Measurements from ENCODE around the gene IMMP2L. TPM values are rescaled to one million over a fixed set of nuclear protein-coding genes. Genes with fewer than 3 reads are reported as not detected.
"Not testable (repeated sequence)": the region's sequence is repeated elsewhere in the genome, so short reads cannot be mapped to it uniquely, and the experiment has no call there.

Gene IMMP2L
- total RNA-seq, 2 experiments from 2014 or later, result 8.9 to 18.7 TPM

GRCh38 chr7:111508387-111508786 lies 53.9 kb downstream of the IMMP2L start:
- DNase-seq (no peak), ATAC-seq (ENCODE audit: poor library complexity) (no peak)
- no peak for TF ChIP-seq CTCF (IDR thresholded peaks at IDR 0.05)
- H3K9me3 ChIP-seq (ENCODE audit: control insufficient read depth in 1 of 2, insufficient read depth in 1 of 2, low read length in 2 of 2), result peaks cover 0 to 7% of the 10 kb centered on the region in 2 experiments
- no peaks in the 10 kb centered on the region for H3K27me3 ChIP-seq (ENCODE audit: control insufficient read depth in 1 of 2, insufficient read depth in 2 of 2, low read length in 2 of 2)
- H3K4me3 ChIP-seq (ENCODE audit: low read length), result no peak overlapping the region
- POLR2A ChIA-PET, result no interaction called here
- intact Hi-C loops (cut with DNase I, micrococcal nuclease), result no loop called here
- Mint-ChIP-seq H3K27me3 (no peaks in the 10 kb centered on the region), H3K36me3 (ENCODE audit: low read depth) (peaks cover 38% of the 10 kb centered on the region), H3K4me1 (ENCODE audit: low read depth) (peaks cover 8% of the 10 kb centered on the region), H3K27ac (no peak overlapping the region), H3K9me3 (no peaks in the 10 kb centered on the region), H3K4me3 (no peak overlapping the region)
- H3K4me1 ChIP-seq (ENCODE audit: insufficient read depth, low read length), result no peaks in the 10 kb centered on the region
- no peaks in the 10 kb centered on the region for H3K36me3 ChIP-seq (ENCODE audit: insufficient read depth, low read length)
- H3K27ac ChIP-seq (ENCODE audit: low read depth in 1 of 2, low read length in 2 of 2), result no peak overlapping the region
- CTCF ChIA-PET, result interaction anchor here (1.3 kb wide), 1 partner anchor 13 kb away, joined by 4 read pairs; no protein-coding TSS in a partner anchor

GRCh38 chr7:111505422-111505821 lies 56.9 kb downstream of the IMMP2L start:
- intact Hi-C loops (cut with DNase I, micrococcal nuclease); H3K27ac ChIP-seq (ENCODE audit: low read depth in 1 of 2, low read length in 2 of 2); H3K4me1 Mint-ChIP-seq (ENCODE audit: low read depth); DNase-seq; H3K36me3 ChIP-seq (ENCODE audit: insufficient read depth, low read length); H3K27me3 ChIP-seq (ENCODE audit: control insufficient read depth in 1 of 2, insufficient read depth in 2 of 2, low read length in 2 of 2); CTCF ChIA-PET; H3K4me3 Mint-ChIP-seq; ATAC-seq (ENCODE audit: poor library complexity); H3K4me1 ChIP-seq (ENCODE audit: insufficient read depth, low read length); H3K9me3 Mint-ChIP-seq; H3K27me3 Mint-ChIP-seq; POLR2A ChIA-PET; H3K27ac Mint-ChIP-seq; H3K4me3 ChIP-seq (ENCODE audit: low read length); H3K9me3 ChIP-seq (ENCODE audit: control insufficient read depth in 1 of 2, insufficient read depth in 1 of 2, low read length in 2 of 2): not testable (repeated sequence)
- peaks cover 32% of the 10 kb centered on the region for H3K36me3 Mint-ChIP-seq (ENCODE audit: low read depth)

- Mint-ChIP-seq H3K4me1 (ENCODE audit: low read depth) (peaks cover 14% of the 10 kb centered on the region), H3K36me3 (ENCODE audit: low read depth) (peaks cover 29% of the 10 kb centered on the region)
- POLR2A ChIA-PET; ATAC-seq (ENCODE audit: poor library complexity); H3K36me3 ChIP-seq (ENCODE audit: insufficient read depth, low read length); H3K27ac Mint-ChIP-seq; intact Hi-C loops (cut with DNase I, micrococcal nuclease); H3K4me3 Mint-ChIP-seq; DNase-seq; H3K4me1 ChIP-seq (ENCODE audit: insufficient read depth, low read length); H3K9me3 ChIP-seq (ENCODE audit: control insufficient read depth in 1 of 2, insufficient read depth in 1 of 2, low read length in 2 of 2); CTCF ChIA-PET; H3K27me3 ChIP-seq (ENCODE audit: control insufficient read depth in 1 of 2, insufficient read depth in 2 of 2, low read length in 2 of 2); H3K27ac ChIP-seq (ENCODE audit: low read depth in 1 of 2, low read length in 2 of 2); H3K4me3 ChIP-seq (ENCODE audit: low read length); H3K9me3 Mint-ChIP-seq; H3K27me3 Mint-ChIP-seq: not testable (repeated sequence)
Observed at GRCh38 chr7:111501799-111502198, 60.5 kb downstream of the IMMP2L start.

- ATAC-seq (ENCODE audit: poor library complexity) (no peak), DNase-seq (no peak)
- Mint-ChIP-seq H3K27me3 (no peaks in the 10 kb centered on the region), H3K36me3 (ENCODE audit: low read depth) (peaks cover 29% of the 10 kb centered on the region), H3K4me3 (no peak overlapping the region), H3K27ac (no peak overlapping the region), H3K9me3 (no peaks in the 10 kb centered on the region), H3K4me1 (ENCODE audit: low read depth) (peaks cover 14% of the 10 kb centered on the region)
- no peak overlapping the region for H3K4me3 ChIP-seq (ENCODE audit: low read length)
- ChIA-PET CTCF (no interaction called here), POLR2A (no interaction called here)
- H3K27ac ChIP-seq (ENCODE audit: low read depth in 1 of 2, low read length in 2 of 2), result no peak overlapping the region
- intact Hi-C loops (cut with DNase I, micrococcal nuclease), result no loop called here
- no peaks in the 10 kb centered on the region for H3K9me3 ChIP-seq (ENCODE audit: control insufficient read depth in 1 of 2, insufficient read depth in 1 of 2, low read length in 2 of 2)
- no peaks in the 10 kb centered on the region for H3K27me3 ChIP-seq (ENCODE audit: control insufficient read depth in 1 of 2, insufficient read depth in 2 of 2, low read length in 2 of 2)
- no peaks in the 10 kb centered on the region for H3K4me1 ChIP-seq (ENCODE audit: insufficient read depth, low read length)
- no peak for TF ChIP-seq CTCF (IDR thresholded peaks at IDR 0.05)
- H3K36me3 ChIP-seq (ENCODE audit: insufficient read depth, low read length), result no peaks in the 10 kb centered on the region
Observed at GRCh38 chr7:111499027-111499426, 63.3 kb downstream of the IMMP2L start.
